Natural killer cell (primary cell): ENCODE measurements around the gene NT5C2. TPM values are rescaled to one million over a fixed set of nuclear protein-coding genes. Genes with fewer than 3 reads are reported as not detected.

Source experiments
- ATAC-seq, 3 donors: fragments of 150-1000 bp in 2 of 3; fragments of 200-7000 bp in 1 of 3; cut with Tn5 transposase; 1 replicate in 1 of 3; 2 replicates in 2 of 3; pipeline ENCODE4 v1.10.0; 2021; ENCODE audit warnings: mild to moderate bottlenecking in 2 of 3, moderate library complexity in 2 of 3
- DNase-seq, 2 donors: peaks; one replicate each; pipeline versions ENCODE4 v3.0.0 to v3.0.0-alpha.2; 2013 to 2021; ENCODE audit warnings: mixed read lengths in 1 of 2
- H3K27ac ChIP-seq: one replicate; pipeline ENCODE4 v1.5.1; 2013; ENCODE audit warnings: mild to moderate bottlenecking, low read length
- H3K27me3 ChIP-seq: one replicate; pipeline ENCODE4 v1.6.1; 2013; ENCODE audit warnings: low read length; ENCODE audit not compliant: control insufficient read depth, insufficient read depth
- H3K36me3 ChIP-seq: one replicate; pipeline ENCODE4 v1.6.1; 2013; ENCODE audit warnings: low read length; ENCODE audit not compliant: control insufficient read depth, insufficient read depth
- H3K4me1 ChIP-seq: one replicate; pipeline ENCODE4 v1.6.1; 2013; ENCODE audit warnings: low read length; ENCODE audit not compliant: control insufficient read depth, insufficient read depth
- H3K4me3 ChIP-seq: one replicate; pipeline ENCODE4 v1.5.1; 2013; ENCODE audit warnings: low read length
- H3K9me3 ChIP-seq: one replicate; pipeline ENCODE4 v1.6.1; 2013; ENCODE audit warnings: low read length; ENCODE audit not compliant: control insufficient read depth, insufficient read depth
- H3K27ac Mint-ChIP-seq, 2 donors: one replicate each; pipeline ENCODE4 v1.8.0; 2022; ENCODE audit warnings: mild to moderate bottlenecking in 2 of 2, mixed read lengths in 2 of 2, moderate library complexity in 1 of 2
- H3K27me3 Mint-ChIP-seq, 2 donors: one replicate each; pipeline ENCODE4 v1.8.0; 2022; ENCODE audit warnings: low read depth in 2 of 2, mixed read lengths in 2 of 2
- H3K36me3 Mint-ChIP-seq: one replicate; pipeline ENCODE4 v1.8.0; 2022; ENCODE audit warnings: mixed read lengths
- H3K4me1 Mint-ChIP-seq, 2 donors: one replicate each; pipeline ENCODE4 v1.8.0; 2022; ENCODE audit warnings: mixed read lengths in 2 of 2
- H3K4me3 Mint-ChIP-seq: one replicate; pipeline ENCODE4 v1.8.0; 2022; ENCODE audit warnings: mild to moderate bottlenecking, moderate library complexity, mixed read lengths
- H3K9me3 Mint-ChIP-seq, 2 donors: one replicate each; pipeline ENCODE4 v1.8.0; 2022; ENCODE audit warnings: mixed read lengths in 2 of 2
- CTCF ChIP-seq: fragments of 200-600 bp; IDR thresholded peaks from one replicate; pipeline ENCODE4 v1.8.0; 2022; ENCODE audit warnings: antibody characterized with exemption
- WGBS: methylation state at CpG from one replicate; pipeline ENCODE4 v1.1.7; 2013; ENCODE audit warnings: missing lambda C conversion rate; ENCODE audit not compliant: insufficient coverage; 5-methylcytosine and 5-hydroxymethylcytosine counted together
- intact Hi-C: fragments of 100-400 bp; cut with micrococcal nuclease; formaldehyde crosslinking; loops from one replicate; pipeline ENCODE4 v1.14.2; 2022
- total RNA-seq, 4 donors: library from RNA; stranded (reverse); fragments of 120-200 nt in 1 of 4; gene quantifications; one replicate each; pipeline versions ENCODE4 v1.2.3 to v1.2.4, GENCODE V29; 2013 to 2022

NT5C2 gene
- total RNA-seq, 3 donors from 2014 or later (not counting 1 experiment from before 2014, with no cell fraction given): 84.4 to 110 (median 89.4) TPM

GRCh38 chr10:103072891-103073290 is 120.2 kb downstream of the NT5C2 start:
- intact Hi-C loops: no loop called here

GRCh38 chr10:103072276-103072675 is 120.8 kb downstream of the NT5C2 start:
- Mint-ChIP-seq H3K27ac (no peak overlapping the region), H3K36me3 (peaks cover under 1% of the 10 kb centered on the region), H3K4me3 (no peak overlapping the region), H3K9me3 (no peaks in the 10 kb centered on the region), H3K4me1 (peaks cover 30 to 32% of the 10 kb centered on the region in 2 donors), H3K27me3 (no peaks in the 10 kb centered on the region)
- Histone ChIP-seq H3K9me3 (no peaks in the 10 kb centered on the region), H3K4me3 (no peak overlapping the region), H3K36me3 (peaks cover 2% of the 10 kb centered on the region), H3K27ac (no peak overlapping the region), H3K4me1 (peaks cover 25% of the 10 kb centered on the region), H3K27me3 (no peaks in the 10 kb centered on the region)
- no peak for TF ChIP-seq CTCF
- 97% methylated on average over 22 of the region's 22 CpGs for WGBS
- ATAC-seq (no peak), DNase-seq (no peak)
- intact Hi-C loops: no loop called here

More at GRCh38 chr10:103072891-103073290, 120.2 kb downstream of the NT5C2 start:
- H3K9me3 Mint-ChIP-seq: no peaks in the 10 kb centered on the region
- H3K27me3 Mint-ChIP-seq: no peaks in the 10 kb centered on the region
- no peak for TF ChIP-seq CTCF
- H3K9me3 ChIP-seq: no peaks in the 10 kb centered on the region
- no peak overlapping the region for H3K27ac ChIP-seq
- H3K4me3 ChIP-seq: no peak overlapping the region
- H3K4me3 Mint-ChIP-seq: no peak overlapping the region
- peaks cover 30 to 32% of the 10 kb centered on the region in 2 donors for H3K4me1 Mint-ChIP-seq
- H3K36me3 Mint-ChIP-seq: peaks cover 6% of the 10 kb centered on the region
- H3K4me1 ChIP-seq: peaks cover 25% of the 10 kb centered on the region
- H3K27me3 ChIP-seq: no peaks in the 10 kb centered on the region
- no peak overlapping the region for H3K27ac Mint-ChIP-seq
- WGBS: 97% methylated on average over 6 of the region's 8 CpGs
- no peak for DNase-seq
- no peak for ATAC-seq
- H3K36me3 ChIP-seq: peaks cover 5% of the 10 kb centered on the region

- 24% methylated on average over 16 of the region's 16 CpGs for WGBS
- peak overlapping the region; percentile 9 for H3K27ac ChIP-seq
- H3K4me1 ChIP-seq: peaks cover 25% of the 10 kb centered on the region
- no peaks in the 10 kb centered on the region for H3K36me3 ChIP-seq
- DNase-seq: peak; percentile 57 to 86
- ATAC-seq: peak; percentile 80 to 88 (median 83)
- Mint-ChIP-seq H3K9me3 (no peaks in the 10 kb centered on the region), H3K4me1 (peaks cover 30 to 32% of the 10 kb centered on the region in 2 donors), H3K27ac (peak overlapping the region; percentile 80 to 82), H3K4me3 (no peak overlapping the region), H3K36me3 (no peaks in the 10 kb centered on the region), H3K27me3 (no peaks in the 10 kb centered on the region)
- H3K4me3 ChIP-seq: no peak overlapping the region
- peak; percentile 76 for TF ChIP-seq CTCF
- no peaks in the 10 kb centered on the region for H3K27me3 ChIP-seq
- intact Hi-C loops: loop anchor here (1.0 to 5.0 kb wide), 3 partner anchors 152 to 342 kb away; no protein-coding TSS in a partner anchor
- no peaks in the 10 kb centered on the region for H3K9me3 ChIP-seq
Observed at GRCh38 chr10:103069453-103070331, 123.4 kb downstream of the NT5C2 start.
